SK-N-MC (cell line): ENCODE results near the gene STARD4.

Experiments
- EZH2 ChIP-seq: fragments of 200-600 bp; sonication (generic); IDR thresholded peaks from one replicate; pipeline ENCODE4 v1.6.1; 2017; ENCODE audit warnings: antibody characterized with exemption
- POLR2AphosphoS5 ChIP-seq: IDR thresholded peaks from 2 replicates; pipeline ENCODE4 v1.6.1; 2012; ENCODE audit warnings: mild to moderate bottlenecking, low read depth, low read length, borderline replicate concordance

GRCh38 chr5:111488353-111488752 is 24.0 kb downstream of the STARD4 start:
- no peak for TF ChIP-seq POLR2AphosphoS5
- TF ChIP-seq EZH2, result no peak
